Activated CD4-positive, alpha-beta memory T cell treated with anti-CD3 and anti-CD28 coated beads for 36 hours (primary cell): ENCODE data around the gene STK39. TPM values are rescaled to one million over a fixed set of nuclear protein-coding genes. Genes with fewer than 3 reads are reported as not detected.

Experiments
- CTCF ChIA-PET: fragments of 350-600 bp; sonication (Branson Sonifier 250); formaldehyde crosslinking; loops from one replicate; lab custom pipeline; 2021; ENCODE audit warnings: antibody characterized with exemption, inconsistent platforms; lab: Charles Lee
- POLR2A ChIA-PET: fragments of 350-600 bp; sonication (Branson Sonifier 250); formaldehyde crosslinking; loops from one replicate; lab custom pipeline; 2021; ENCODE audit warnings: antibody characterized with exemption; lab: Charles Lee
- DNase-seq: peaks from one replicate; pipeline ENCODE4 v3.0.0-alpha.2; 2020
- H3K27ac Mint-ChIP-seq: one replicate; pipeline ENCODE4 v1.8.0; 2021; ENCODE audit warnings: mixed read lengths
- H3K27me3 Mint-ChIP-seq: one replicate; pipeline ENCODE4 v1.8.0; 2021; ENCODE audit warnings: mixed read lengths
- H3K36me3 Mint-ChIP-seq: one replicate; pipeline ENCODE4 v1.8.0; 2021; ENCODE audit warnings: mixed read lengths
- H3K4me1 Mint-ChIP-seq: one replicate; pipeline ENCODE4 v1.8.0; 2021; ENCODE audit warnings: low read depth, mixed read lengths
- H3K4me3 Mint-ChIP-seq: one replicate; pipeline ENCODE4 v1.8.0; 2021; ENCODE audit warnings: mild to moderate bottlenecking, mixed read lengths
- H3K9me3 Mint-ChIP-seq: one replicate; pipeline ENCODE4 v1.8.0; 2021; ENCODE audit warnings: mixed read lengths
- intact Hi-C: fragments of 100-400 bp; cut with micrococcal nuclease; formaldehyde crosslinking; loops from one replicate; pipeline ENCODE4 v1.15.1; 2023
- total RNA-seq, 2 experiments: library from RNA; stranded (reverse); gene quantifications; one replicate each; pipeline ENCODE4 v1.2.3, GENCODE V29; 2021

Gene STK39
- total RNA-seq, 2 experiments from 2014 or later: 53.8 to 55.4 TPM

- Mint-ChIP-seq H3K4me3 (no peak overlapping the region), H3K27me3 (no peaks in the 10 kb centered on the region), H3K27ac (no peak overlapping the region), H3K9me3 (no peaks in the 10 kb centered on the region), H3K36me3 (peaks cover 16% of the 10 kb centered on the region), H3K4me1 (peaks cover 38% of the 10 kb centered on the region)
- intact Hi-C loops: loop anchor here (5.0 to 10.0 kb wide), 2 partner anchors 81 to 513 kb away; no protein-coding TSS in a partner anchor
- no peak for DNase-seq
- CTCF ChIA-PET: no interaction called here
- POLR2A ChIA-PET: interaction anchor here (1.0 kb wide), 1 partner anchor 31 kb away, joined by 5 read pairs; no protein-coding TSS in a partner anchor
Measured at GRCh38 chr2:168241746-168242145, 5.6 kb downstream of the STK39 start.

- Mint-ChIP-seq H3K27ac (no peak overlapping the region), H3K9me3 (no peaks in the 10 kb centered on the region), H3K27me3 (no peaks in the 10 kb centered on the region), H3K4me1 (peaks cover 41% of the 10 kb centered on the region), H3K4me3 (no peak overlapping the region), H3K36me3 (peaks cover 15% of the 10 kb centered on the region)
- intact Hi-C loops: loop anchor here (5.0 to 10.0 kb wide), 2 partner anchors 81 to 514 kb away; no protein-coding TSS in a partner anchor
- peak; percentile 67 for DNase-seq
- ChIA-PET CTCF (no interaction called here), POLR2A (no interaction called here)
Measured at GRCh38 chr2:168241208-168241607, 6.2 kb downstream of the STK39 start.

GRCh38 chr2:168239281-168239680, 8.1 kb downstream of the STK39 start:
- intact Hi-C loops: no loop called here
- Mint-ChIP-seq H3K4me1 (peaks cover 37% of the 10 kb centered on the region), H3K9me3 (no peaks in the 10 kb centered on the region), H3K36me3 (peaks cover 13% of the 10 kb centered on the region), H3K27me3 (no peaks in the 10 kb centered on the region), H3K27ac (no peak overlapping the region), H3K4me3 (no peak overlapping the region)
- ChIA-PET POLR2A (interaction anchor here (0.9 to 1.6 kb wide), 3 partner anchors 28 to 44 kb away, joined by 3 to 4 read pairs (median 3); no protein-coding TSS in a partner anchor), CTCF (no interaction called here)
- DNase-seq: no peak

GRCh38 chr2:168237741-168238140, 9.7 kb downstream of the STK39 start:
- H3K27ac Mint-ChIP-seq: peak overlapping the region; percentile 49
- H3K4me1 Mint-ChIP-seq: peaks cover 37% of the 10 kb centered on the region
- peaks cover 12% of the 10 kb centered on the region for H3K36me3 Mint-ChIP-seq
- no peaks in the 10 kb centered on the region for H3K9me3 Mint-ChIP-seq
- H3K27me3 Mint-ChIP-seq: no peaks in the 10 kb centered on the region
- intact Hi-C loops: no loop called here
- ChIA-PET POLR2A (no interaction called here), CTCF (interaction anchor here (1.7 kb wide), 1 partner anchor 99 kb away, joined by 5 read pairs; no protein-coding TSS in a partner anchor)
- no peak overlapping the region for H3K4me3 Mint-ChIP-seq
- no peak for DNase-seq

DNA sequence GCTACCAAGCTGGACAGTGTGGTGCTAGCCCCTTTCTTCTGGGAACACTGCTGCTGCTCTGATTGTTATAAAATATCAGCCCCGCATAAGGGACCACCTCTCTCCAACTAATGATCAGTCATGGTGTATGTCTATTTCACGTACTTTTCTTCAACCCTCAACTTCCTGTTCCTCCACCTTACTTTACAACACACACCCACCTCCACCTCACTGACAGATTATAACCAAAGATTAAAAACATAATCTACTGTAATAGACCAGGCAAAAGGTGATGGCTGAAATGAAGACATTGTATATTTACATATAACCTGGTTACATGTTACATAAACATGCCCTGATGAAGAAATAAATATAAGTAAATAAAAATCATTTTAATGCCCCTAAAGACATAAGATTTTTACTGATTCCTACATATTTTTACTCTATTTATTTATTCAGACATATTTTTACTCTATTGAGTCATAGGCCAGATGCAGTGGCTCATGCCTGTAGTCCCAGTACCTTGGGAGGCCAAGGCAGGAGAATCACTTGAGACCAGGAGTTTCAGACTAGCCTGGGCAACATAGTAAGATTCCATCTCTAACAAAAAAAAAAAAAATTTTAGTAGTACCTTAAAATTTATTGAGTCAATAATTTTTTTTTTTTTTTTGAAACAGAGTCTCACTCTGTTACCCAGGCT, 12.8 kb downstream of the STK39 start:
- H3K4me3 Mint-ChIP-seq: peak overlapping the region; percentile 3
- H3K27ac Mint-ChIP-seq: peak overlapping the region; percentile 90
- CTCF ChIA-PET: interaction anchor here (0.6 kb wide), 1 partner anchor 1564 kb away, joined by 3 read pairs; the partner anchor contains the start of gene SSB
- peaks cover 27% of the 10 kb centered on the region for H3K36me3 Mint-ChIP-seq
- no peak for DNase-seq
- H3K9me3 Mint-ChIP-seq: peaks cover 4% of the 10 kb centered on the region
- intact Hi-C loops: loop anchor here (1.0 to 2.0 kb wide), 3 partner anchors 10 to 40 kb away; no protein-coding TSS in a partner anchor
- POLR2A ChIA-PET: interaction anchor here (0.6 to 2.8 kb wide), 3 partner anchors 23 to 55 kb away, joined by 3 to 13 read pairs (median 4); no protein-coding TSS in a partner anchor
- peaks cover 53% of the 10 kb centered on the region for H3K4me1 Mint-ChIP-seq
- no peaks in the 10 kb centered on the region for H3K27me3 Mint-ChIP-seq

DNA sequence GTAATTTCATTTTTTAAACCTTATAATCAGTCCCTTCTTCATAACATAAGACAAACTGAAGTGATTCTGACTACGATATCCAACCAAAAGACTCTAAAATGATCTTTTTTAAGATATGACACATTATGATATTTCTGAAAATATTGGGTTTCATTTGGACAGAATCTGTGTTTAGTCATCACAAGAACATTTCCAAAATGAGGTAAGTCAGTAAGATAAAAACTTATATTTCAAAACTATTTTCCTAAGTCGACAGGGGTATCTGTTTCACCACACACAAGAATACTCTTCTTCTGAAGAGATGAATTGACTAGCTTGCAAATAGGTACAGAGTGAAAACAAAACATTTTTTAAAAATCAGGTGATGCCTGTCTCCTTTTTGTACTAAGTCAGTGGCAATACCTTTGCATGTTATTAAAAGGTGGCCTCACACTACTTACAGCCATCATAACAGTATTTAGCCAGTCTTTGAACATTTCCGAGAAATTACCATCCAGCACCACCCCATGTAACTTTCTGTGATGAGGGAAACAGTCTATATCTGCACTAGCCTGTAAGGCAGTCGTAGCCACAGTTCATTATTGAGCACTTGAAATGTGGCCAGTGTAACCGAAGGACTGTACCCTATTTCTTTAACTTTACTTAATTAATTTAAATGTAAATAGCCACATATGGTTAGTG, 13.5 kb downstream of the STK39 start:
- peaks cover 4% of the 10 kb centered on the region for H3K9me3 Mint-ChIP-seq
- H3K27ac Mint-ChIP-seq: peak overlapping the region; percentile 90
- ChIA-PET POLR2A (interaction anchor here (0.7 to 2.8 kb wide), 2 partner anchors 22 to 39 kb away, joined by 4 to 13 read pairs; no protein-coding TSS in a partner anchor), CTCF (no interaction called here)
- DNase-seq: no peak
- peaks cover 28% of the 10 kb centered on the region for H3K36me3 Mint-ChIP-seq
- H3K27me3 Mint-ChIP-seq: no peaks in the 10 kb centered on the region
- H3K4me1 Mint-ChIP-seq: peaks cover 57% of the 10 kb centered on the region
- intact Hi-C loops: loop anchor here (1.0 to 2.0 kb wide), 4 partner anchors 10 to 39 kb away; no protein-coding TSS in a partner anchor
- H3K4me3 Mint-ChIP-seq: peak overlapping the region; percentile 23

DNA sequence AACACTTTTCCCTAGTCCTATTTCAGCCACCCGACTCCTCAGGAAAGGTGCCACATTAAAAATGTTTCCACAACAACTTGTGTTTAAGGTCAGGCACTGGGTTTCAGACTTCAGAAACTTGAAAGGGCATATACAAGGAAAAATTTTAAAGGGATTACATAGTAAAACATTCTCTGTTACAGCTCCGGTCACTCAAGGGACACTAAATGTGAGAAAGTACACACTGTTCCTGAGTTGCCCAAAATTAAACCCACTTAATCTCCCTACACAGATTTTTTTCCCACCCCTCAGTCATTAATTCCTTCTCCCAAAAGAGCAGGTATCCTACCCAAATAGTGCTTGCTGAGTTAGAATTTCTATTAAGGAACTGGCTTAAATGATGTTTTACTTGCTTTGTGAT, 14.2 kb downstream of the STK39 start:
- H3K27ac Mint-ChIP-seq: no peak overlapping the region
- peaks cover 28% of the 10 kb centered on the region for H3K36me3 Mint-ChIP-seq
- no peaks in the 10 kb centered on the region for H3K27me3 Mint-ChIP-seq
- H3K4me3 Mint-ChIP-seq: no peak overlapping the region
- POLR2A ChIA-PET: interaction anchor here (2.8 kb wide), 1 partner anchor 21 kb away, joined by 13 read pairs; no protein-coding TSS in a partner anchor
- H3K4me1 Mint-ChIP-seq: peaks cover 54% of the 10 kb centered on the region
- H3K9me3 Mint-ChIP-seq: peaks cover 4% of the 10 kb centered on the region
- intact Hi-C loops: loop anchor here (1.0 kb wide), 1 partner anchor 9 kb away; no protein-coding TSS in a partner anchor
- no peak for DNase-seq
- CTCF ChIA-PET: no interaction called here

- H3K4me1 Mint-ChIP-seq: peaks cover 46% of the 10 kb centered on the region
- no peak overlapping the region for H3K27ac Mint-ChIP-seq
- no peaks in the 10 kb centered on the region for H3K27me3 Mint-ChIP-seq
- DNase-seq: no peak
- peaks cover 4% of the 10 kb centered on the region for H3K9me3 Mint-ChIP-seq
- intact Hi-C loops: no loop called here
- H3K36me3 Mint-ChIP-seq: peaks cover 19% of the 10 kb centered on the region
- no peak overlapping the region for H3K4me3 Mint-ChIP-seq
- POLR2A ChIA-PET: interaction anchor here (1.7 to 2.8 kb wide), 2 partner anchors 20 to 37 kb away, joined by 4 to 13 read pairs; no protein-coding TSS in a partner anchor
- CTCF ChIA-PET: no interaction called here
Measured at GRCh38 chr2:168231609-168232241, 15.7 kb downstream of the STK39 start.

GRCh38 chr2:168230389-168230788, 17.0 kb downstream of the STK39 start:
- POLR2A ChIA-PET: no interaction called here
- H3K27me3 Mint-ChIP-seq: no peaks in the 10 kb centered on the region
- intact Hi-C loops: no loop called here

GRCh38 chr2:168224346-168224745, 23.0 kb downstream of the STK39 start:
- H3K36me3 Mint-ChIP-seq: peaks cover 20% of the 10 kb centered on the region
- ChIA-PET CTCF (no interaction called here), POLR2A (interaction anchor here (1.3 kb wide), 2 partner anchors 13 to 29 kb away, joined by 7 to 8 read pairs; no protein-coding TSS in a partner anchor)
- no peak overlapping the region for H3K4me3 Mint-ChIP-seq
- intact Hi-C loops: loop anchor here (1.0 kb wide), 3 partner anchors 9 to 20 kb away; no protein-coding TSS in a partner anchor
- no peaks in the 10 kb centered on the region for H3K9me3 Mint-ChIP-seq
- no peaks in the 10 kb centered on the region for H3K27me3 Mint-ChIP-seq
- no peak for DNase-seq
- H3K4me1 Mint-ChIP-seq: peaks cover 53% of the 10 kb centered on the region
- no peak overlapping the region for H3K27ac Mint-ChIP-seq

More at GRCh38 chr2:168230389-168230788, 17.0 kb downstream of the STK39 start:
- Mint-ChIP-seq H3K9me3 (peaks cover 4% of the 10 kb centered on the region), H3K4me3 (no peak overlapping the region), H3K4me1 (peaks cover 51% of the 10 kb centered on the region), H3K36me3 (peaks cover 21% of the 10 kb centered on the region), H3K27ac (no peak overlapping the region)
- CTCF ChIA-PET: no interaction called here
- DNase-seq: no peak

GRCh38 chr2:168222088-168222487, 25.3 kb downstream of the STK39 start:
- CTCF ChIA-PET: no interaction called here
- Mint-ChIP-seq H3K9me3 (no peaks in the 10 kb centered on the region), H3K4me1 (peaks cover 59% of the 10 kb centered on the region), H3K36me3 (peaks cover 20% of the 10 kb centered on the region), H3K27me3 (no peaks in the 10 kb centered on the region), H3K4me3 (no peak overlapping the region), H3K27ac (no peak overlapping the region)
- POLR2A ChIA-PET: interaction anchor here (1.0 to 1.2 kb wide), 2 partner anchors 10 kb away, joined by 3 read pairs; no protein-coding TSS in a partner anchor
- intact Hi-C loops: no loop called here
- no peak for DNase-seq
